SK-N-MC (cell line): Measurements from ENCODE around the gene PALD1.

Experiments used
- DNase-seq: peaks from one replicate; pipeline ENCODE4 v3.0.0-alpha.2; 2011; ENCODE audit warnings: low read depth, low spot score
- H3K27ac ChIP-seq: fragments of 200-600 bp; sonication (generic); 2 replicates; pipeline ENCODE4 v1.5.1; 2016; ENCODE audit warnings: mixed run types
- H3K36me3 ChIP-seq: fragments of 200-600 bp; sonication (generic); 2 replicates; pipeline ENCODE4 v1.6.1; 2017; ENCODE audit warnings: antibody characterized with exemption, low read length, mixed read lengths; ENCODE audit not compliant: insufficient read depth
- H3K4me3 ChIP-seq: fragments of 200-600 bp; sonication (generic); 2 replicates; pipeline ENCODE4 v1.5.1; 2016
- H3K9ac ChIP-seq: fragments of 200-600 bp; sonication (generic); 2 replicates; pipeline ENCODE4 v1.8.0; 2017; ENCODE audit warnings: mixed run types, mixed read lengths; ENCODE audit not compliant: insufficient read length
- H3K9me3 ChIP-seq: fragments of 200-600 bp; sonication (generic); 2 replicates; pipeline ENCODE4 v1.6.1; 2017; ENCODE audit warnings: low read depth, mild to moderate bottlenecking, antibody characterized with exemption, low read length, moderate library complexity, mixed read lengths
- EZH2 ChIP-seq: fragments of 200-600 bp; sonication (generic); IDR thresholded peaks from one replicate; pipeline ENCODE4 v1.6.1; 2017; ENCODE audit warnings: antibody characterized with exemption
- FOXP2 ChIP-seq: optimal IDR thresholded peaks from 2 replicates; pipeline ENCODE3; 2011; ENCODE audit warnings: mild to moderate bottlenecking, moderate library complexity; ENCODE audit not compliant: insufficient read depth; ENCODE audit errors: extremely low read length, control extremely low read depth
- POLR2AphosphoS5 ChIP-seq: IDR thresholded peaks from 2 replicates; pipeline ENCODE4 v1.6.1; 2012; ENCODE audit warnings: mild to moderate bottlenecking, low read depth, low read length, borderline replicate concordance

PALD1 gene

GRCh38 chr10:70440296-70441160 is 38.0 kb upstream of the PALD1 start:
- Histone ChIP-seq H3K9ac (no peak overlapping the region), H3K36me3 (no peaks in the 10 kb centered on the region), H3K4me3 (peak overlapping the region; percentile 43; the same call in 1 of the 2 replicates), H3K27ac (no peak overlapping the region), H3K9me3 (no peaks in the 10 kb centered on the region)
- TF ChIP-seq FOXP2 (no peak), EZH2 (no peak), POLR2AphosphoS5 (no peak)
- DNase-seq = no peak

GRCh38 chr10:70441161-70441894 is 37.2 kb upstream of the PALD1 start, which contains the start of gene NODAL:
TSS of gene NODAL (minus strand) at chr10:70441681. CDS start at chr10:70441667, 14 bp downstream.
- Histone ChIP-seq H3K4me3 (peak within 1 kb of the TSS; percentile 43; the same call in 1 of the 2 replicates), H3K27ac (no peak within 1 kb of the TSS)

GRCh38 chr10:70441895-70442309 is 36.7 kb upstream of the PALD1 start:
- Histone ChIP-seq H3K9ac (no peak overlapping the region), H3K4me3 (no peak overlapping the region), H3K9me3 (no peaks in the 10 kb centered on the region), H3K36me3 (no peaks in the 10 kb centered on the region), H3K27ac (no peak overlapping the region)
- DNase-seq = no peak
- TF ChIP-seq EZH2 (no peak), FOXP2 (no peak), POLR2AphosphoS5 (no peak)

More at GRCh38 chr10:70441161-70441894, 37.2 kb upstream of the PALD1 start, which contains the start of gene NODAL:
- Histone ChIP-seq H3K9ac (no peak within 1 kb of the TSS), H3K9me3 (no peaks in the 10 kb centered on the region), H3K36me3 (no peaks in the 10 kb centered on the region)
- TF ChIP-seq EZH2 = no peak
- DNase-seq = no peak

- no peaks in the 10 kb centered on the region for H3K36me3 ChIP-seq
- TF ChIP-seq EZH2 (no peak), FOXP2 (no peak)
- H3K9me3 ChIP-seq = no peaks in the 10 kb centered on the region
- DNase-seq = no peak
- no peak overlapping the region for H3K27ac ChIP-seq
- H3K4me3 ChIP-seq = no peak overlapping the region
- H3K9ac ChIP-seq = no peak overlapping the region
These were observed 36.1 kb upstream of the PALD1 start for GRCh38 chr10:70442332-70442988.

- H3K9me3 ChIP-seq = no peaks in the 10 kb centered on the region
- H3K27ac ChIP-seq = no peak overlapping the region
- no peak overlapping the region for H3K4me3 ChIP-seq
- TF ChIP-seq EZH2 = no peak
- TF ChIP-seq FOXP2 = no peak
- TF ChIP-seq POLR2AphosphoS5 = no peak
- no peak overlapping the region for H3K9ac ChIP-seq
- H3K36me3 ChIP-seq = no peaks in the 10 kb centered on the region
- DNase-seq = no peak
These were observed 33.8 kb upstream of the PALD1 start for GRCh38 chr10:70444744-70445143.

- Histone ChIP-seq H3K36me3 (no peaks in the 10 kb centered on the region), H3K4me3 (no peak overlapping the region), H3K9me3 (no peaks in the 10 kb centered on the region), H3K27ac (no peak overlapping the region), H3K9ac (no peak overlapping the region)
- no peak for DNase-seq
- no peak for TF ChIP-seq EZH2
- no peak for TF ChIP-seq POLR2AphosphoS5
- TF ChIP-seq FOXP2 = no peak
These were observed 32.6 kb upstream of the PALD1 start for GRCh38 chr10:70445718-70446657.

- H3K9ac ChIP-seq = no peak overlapping the region
- no peak overlapping the region for H3K4me3 ChIP-seq
- DNase-seq = no peak
- no peaks in the 10 kb centered on the region for H3K9me3 ChIP-seq
- no peaks in the 10 kb centered on the region for H3K36me3 ChIP-seq
- TF ChIP-seq POLR2AphosphoS5 = no peak
- TF ChIP-seq EZH2 = no peak
- TF ChIP-seq FOXP2 = no peak
- no peak overlapping the region for H3K27ac ChIP-seq
These were observed 30.3 kb upstream of the PALD1 start for GRCh38 chr10:70448236-70448635.
